Dermis blood vessel endothelial cell (primary cell): Measurements from ENCODE around the gene GINS2. TPM values are rescaled to one million over a fixed set of nuclear protein-coding genes. Genes with fewer than 3 reads are reported as not detected.
A peak's percentile ranks its signal among the peaks of the same experiment; 100 is the strongest.

Experiments used
- DNase-seq: peaks from one replicate; pipeline ENCODE4 v3.0.0; 2010
- total RNA-seq: library from RNA; depleted of rRNA; stranded (reverse); fragments of >200 nt; gene quantifications from 2 replicates; pipeline ENCODE4 v1.2.3, GENCODE V29; 2014

The GINS2 gene
- total RNA-seq, 1 donor from 2014 or later, result 6.6 TPM

- peak; percentile 19 for DNase-seq
Measured at GRCh38 chr16:85652431-85653221, 36.1 kb downstream of the GINS2 start.

- DNase-seq, result no peak
Measured at GRCh38 chr16:85651629-85652430, 36.9 kb downstream of the GINS2 start.

- DNase-seq, result no peak
Measured at GRCh38 chr16:85650844-85651628, 37.7 kb downstream of the GINS2 start.

GRCh38 chr16:85650135-85650843 is 38.5 kb downstream of the GINS2 start:
- DNase-seq, result no peak

GRCh38 chr16:85649411-85650134 is 39.2 kb downstream of the GINS2 start:
- no peak for DNase-seq

GRCh38 chr16:85648805-85649204 is 39.9 kb downstream of the GINS2 start:
- no peak for DNase-seq

GRCh38 chr16:85648070-85648714 is 40.6 kb downstream of the GINS2 start:
- DNase-seq, result no peak

GRCh38 chr16:85646976-85647375 is 41.8 kb downstream of the GINS2 start:
- no peak for DNase-seq

- no peak for DNase-seq
Measured at GRCh38 chr16:85646358-85646907, 42.3 kb downstream of the GINS2 start.

- no peak for DNase-seq
Measured at GRCh38 chr16:85645021-85645589, 43.6 kb downstream of the GINS2 start.

GRCh38 chr16:85644093-85644712 is 44.6 kb downstream of the GINS2 start:
- DNase-seq, result no peak

GRCh38 chr16:85643631-85644030 is 45.1 kb downstream of the GINS2 start:
- DNase-seq, result no peak

GRCh38 chr16:85642762-85643358 is 45.9 kb downstream of the GINS2 start:
- DNase-seq, result no peak

- peak; percentile 36 for DNase-seq
Measured at GRCh38 chr16:85641776-85642176, 47.0 kb downstream of the GINS2 start.

- DNase-seq, result no peak
Measured at GRCh38 chr16:85641305-85641704, 47.4 kb downstream of the GINS2 start.

- no peak for DNase-seq
Measured at GRCh38 chr16:85640585-85640984, 48.2 kb downstream of the GINS2 start.

- no peak for DNase-seq
Measured at GRCh38 chr16:85640254-85640558, 48.5 kb downstream of the GINS2 start.

- no peak for DNase-seq
Measured at GRCh38 chr16:85639529-85640253, 49.1 kb downstream of the GINS2 start.
